Vagina (tissue), 2 donors: ENCODE results near the gene GPR153.

Experiments used
- POLR2A ChIP-seq, 2 donors: fragments of 450-650 bp; IDR thresholded peaks; one replicate each; pipeline ENCODE4 v1.6.1; 2017; ENCODE audit warnings: antibody characterized with exemption in 2 of 2, mild to moderate bottlenecking in 2 of 2, moderate library complexity in 2 of 2
- POLR2AphosphoS5 ChIP-seq, 2 donors: sonication (generic); formaldehyde crosslinking; IDR thresholded peaks; one replicate each; pipeline ENCODE4 v1.9.0; 2017; ENCODE audit warnings: antibody characterized with exemption in 2 of 2, mild to moderate bottlenecking in 2 of 2, low read depth in 1 of 2; ENCODE audit not compliant: insufficient read depth in 1 of 2
- TF ChIP-seq, protein P1 (sequence below), 3 experiments: fragments of 450-650 bp in 2 of 3; fragments of 200-600 bp in 1 of 3; sonication (generic) in 1 of 3; IDR thresholded peaks; one replicate each; pipeline ENCODE4 v1.5.1; 2017 to 2019; ENCODE audit warnings: antibody characterized with exemption in 3 of 3, mild to moderate bottlenecking in 2 of 3, moderate library complexity in 2 of 3

DNA sequence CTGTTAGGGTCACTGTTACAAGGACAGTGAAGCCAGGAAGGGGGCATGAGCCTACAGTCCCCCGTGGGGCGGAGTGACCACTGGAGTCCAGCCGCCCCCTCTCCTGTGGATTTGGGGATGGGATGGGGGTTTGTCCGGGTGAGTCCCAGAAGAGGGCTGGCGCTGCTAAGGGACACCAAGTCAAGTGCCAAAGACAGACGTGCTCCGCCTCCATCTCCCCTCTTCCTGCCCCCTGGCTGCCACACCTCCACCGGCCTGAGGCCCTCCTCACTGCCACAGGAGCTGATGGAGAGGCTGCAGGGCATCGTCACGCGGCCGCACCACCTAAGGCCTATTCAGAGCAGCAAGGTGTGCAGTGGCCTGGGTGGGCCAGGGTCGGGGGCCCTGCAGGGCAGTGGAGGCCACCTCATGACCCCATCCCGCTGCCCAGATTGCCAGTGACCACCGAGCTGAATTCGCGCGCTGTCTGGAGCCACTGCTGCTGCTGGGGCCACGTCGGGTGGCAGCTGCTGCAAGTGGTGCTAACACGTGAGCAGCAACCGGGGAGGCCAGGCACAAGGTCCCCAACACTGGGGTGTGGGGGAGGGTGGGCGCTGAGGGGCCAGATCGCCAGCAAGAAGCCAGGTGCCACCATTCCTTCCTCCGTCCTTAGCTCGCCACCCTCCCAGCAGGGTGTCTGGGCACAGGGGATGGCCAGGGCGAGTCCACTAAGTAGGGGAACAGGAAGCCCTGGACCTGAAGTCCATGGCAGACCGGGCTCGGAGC lies 50.1 kb downstream of the GPR153 start:
- TF ChIP-seq, protein P1, sequence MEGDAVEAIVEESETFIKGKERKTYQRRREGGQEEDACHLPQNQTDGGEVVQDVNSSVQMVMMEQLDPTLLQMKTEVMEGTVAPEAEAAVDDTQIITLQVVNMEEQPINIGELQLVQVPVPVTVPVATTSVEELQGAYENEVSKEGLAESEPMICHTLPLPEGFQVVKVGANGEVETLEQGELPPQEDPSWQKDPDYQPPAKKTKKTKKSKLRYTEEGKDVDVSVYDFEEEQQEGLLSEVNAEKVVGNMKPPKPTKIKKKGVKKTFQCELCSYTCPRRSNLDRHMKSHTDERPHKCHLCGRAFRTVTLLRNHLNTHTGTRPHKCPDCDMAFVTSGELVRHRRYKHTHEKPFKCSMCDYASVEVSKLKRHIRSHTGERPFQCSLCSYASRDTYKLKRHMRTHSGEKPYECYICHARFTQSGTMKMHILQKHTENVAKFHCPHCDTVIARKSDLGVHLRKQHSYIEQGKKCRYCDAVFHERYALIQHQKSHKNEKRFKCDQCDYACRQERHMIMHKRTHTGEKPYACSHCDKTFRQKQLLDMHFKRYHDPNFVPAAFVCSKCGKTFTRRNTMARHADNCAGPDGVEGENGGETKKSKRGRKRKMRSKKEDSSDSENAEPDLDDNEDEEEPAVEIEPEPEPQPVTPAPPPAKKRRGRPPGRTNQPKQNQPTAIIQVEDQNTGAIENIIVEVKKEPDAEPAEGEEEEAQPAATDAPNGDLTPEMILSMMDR (IDR thresholded peaks at IDR 0.05) = no peak
- TF ChIP-seq POLR2AphosphoS5 (IDR thresholded peaks at IDR 0.05; ENCODE audit: insufficient read depth in 1 of 2, low read depth in 1 of 2) = no peak
- TF ChIP-seq POLR2A (IDR thresholded peaks at IDR 0.05) = no peak
